Measurements from ENCODE around the gene KCTD18.

Gene KCTD18

GRCh38 chr2:200449149-200449548 is 60.7 kb downstream of the KCTD18 start:
- no peak for DNase-seq

GRCh38 chr2:200448455-200448854 is 61.4 kb downstream of the KCTD18 start:
- Histone ChIP-seq H3K4ac (ENCODE audit: low read depth, low read length) (no peak overlapping the region), H3K79me1 (ENCODE audit: low read length) (no peaks in the 10 kb centered on the region), H4K12ac (ENCODE audit: low read depth, low read length) (no peak overlapping the region), H3K9ac (ENCODE audit: low read length) (no peak overlapping the region), H2BK5ac (ENCODE audit: low read depth, low read length, poor library complexity) (no peak overlapping the region), H3K79me2 (ENCODE audit: control insufficient read depth, insufficient read depth, low read length, poor library complexity) (no peaks in the 10 kb centered on the region), H3K18ac (ENCODE audit: low read length) (no peak overlapping the region), H4K91ac (ENCODE audit: low read depth, low read length) (no peak overlapping the region), H2AFZ (ENCODE audit: insufficient read depth, low read length, poor library complexity) (no peak overlapping the region), H2AK5ac (ENCODE audit: low read length) (no peak overlapping the region), H3K4me1 (ENCODE audit: control insufficient read depth in 1 of 2, insufficient read depth in 2 of 2, low read length in 2 of 2) (peaks cover 1 to 3% of the 10 kb centered on the region in 2 experiments), H2BK12ac (ENCODE audit: low read length) (no peak overlapping the region), H2BK120ac (ENCODE audit: insufficient read depth, low read length, poor library complexity) (no peak overlapping the region), H4K8ac (ENCODE audit: low read depth, low read length) (no peak overlapping the region), H3K4me2 (ENCODE audit: low read length) (no peak overlapping the region), H3K14ac (ENCODE audit: low read length) (no peak overlapping the region), H3K9me3 (ENCODE audit: insufficient read depth, low read depth, low read length) (no peaks in the 10 kb centered on the region), H3K4me3 (ENCODE audit: low read depth, low read length) (no peak overlapping the region), H3K27ac (ENCODE audit: low read depth, low read length) (no peak overlapping the region), H3K23ac (ENCODE audit: low read length) (no peak overlapping the region), H3K27me3 (ENCODE audit: insufficient read depth, low read length) (no peaks in the 10 kb centered on the region), H3K36me3 (ENCODE audit: control insufficient read depth in 1 of 2, insufficient read depth in 2 of 2, low read length in 2 of 2) (peaks cover 23 to 38% of the 10 kb centered on the region in 2 experiments)
- no peak for DNase-seq

More at GRCh38 chr2:200449149-200449548, 60.7 kb downstream of the KCTD18 start:
- no peak overlapping the region for H3K27ac ChIP-seq (ENCODE audit: low read depth, low read length)
- H2BK5ac ChIP-seq (ENCODE audit: low read depth, low read length, poor library complexity), result no peak overlapping the region
- H3K36me3 ChIP-seq (ENCODE audit: control insufficient read depth in 1 of 2, insufficient read depth in 2 of 2, low read length in 2 of 2), result peaks cover 23 to 34% of the 10 kb centered on the region in 2 experiments
- no peak overlapping the region for H3K18ac ChIP-seq (ENCODE audit: low read length)
- no peak overlapping the region for H3K14ac ChIP-seq (ENCODE audit: low read length)
- WGBS (ENCODE audit: extremely low coverage, insufficient coverage, insufficient read length), result no CpG with 5 or more reads among the region's 4 CpGs
- no peak overlapping the region for H2BK120ac ChIP-seq (ENCODE audit: insufficient read depth, low read length, poor library complexity)
- H3K79me2 ChIP-seq (ENCODE audit: control insufficient read depth, insufficient read depth, low read length, poor library complexity), result no peaks in the 10 kb centered on the region
- no peak overlapping the region for H3K9ac ChIP-seq (ENCODE audit: low read length)
- no peak overlapping the region for H2AFZ ChIP-seq (ENCODE audit: insufficient read depth, low read length, poor library complexity)
- H3K4me1 ChIP-seq (ENCODE audit: control insufficient read depth in 1 of 2, insufficient read depth in 2 of 2, low read length in 2 of 2), result peaks cover 3% of the 10 kb centered on the region in 2 experiments
- no peak overlapping the region for H3K4ac ChIP-seq (ENCODE audit: low read depth, low read length)
- no peaks in the 10 kb centered on the region for H3K9me3 ChIP-seq (ENCODE audit: insufficient read depth, low read depth, low read length)
- H3K79me1 ChIP-seq (ENCODE audit: low read length), result no peaks in the 10 kb centered on the region
- no peak overlapping the region for H4K12ac ChIP-seq (ENCODE audit: low read depth, low read length)
- H3K4me2 ChIP-seq (ENCODE audit: low read length), result no peak overlapping the region
- H3K27me3 ChIP-seq (ENCODE audit: insufficient read depth, low read length), result no peaks in the 10 kb centered on the region
- no peak overlapping the region for H2AK5ac ChIP-seq (ENCODE audit: low read length)
- no peak overlapping the region for H4K8ac ChIP-seq (ENCODE audit: low read depth, low read length)
- no peak overlapping the region for H3K23ac ChIP-seq (ENCODE audit: low read length)
- H3K4me3 ChIP-seq (ENCODE audit: low read depth, low read length), result no peak overlapping the region
- H2BK12ac ChIP-seq (ENCODE audit: low read length), result no peak overlapping the region
- no peak overlapping the region for H4K91ac ChIP-seq (ENCODE audit: low read depth, low read length)

GRCh38 chr2:200447139-200447855 is 62.6 kb downstream of the KCTD18 start:
- Histone ChIP-seq H2BK12ac (ENCODE audit: low read length) (no peak overlapping the region), H3K36me3 (ENCODE audit: control insufficient read depth in 1 of 2, insufficient read depth in 2 of 2, low read length in 2 of 2) (peaks cover 23 to 36% of the 10 kb centered on the region in 2 experiments), H2BK5ac (ENCODE audit: low read depth, low read length, poor library complexity) (no peak overlapping the region), H3K4me2 (ENCODE audit: low read length) (no peak overlapping the region), H3K27ac (ENCODE audit: low read depth, low read length) (no peak overlapping the region), H3K79me2 (ENCODE audit: control insufficient read depth, insufficient read depth, low read length, poor library complexity) (no peaks in the 10 kb centered on the region), H3K4ac (ENCODE audit: low read depth, low read length) (no peak overlapping the region), H4K8ac (ENCODE audit: low read depth, low read length) (no peak overlapping the region), H2AFZ (ENCODE audit: insufficient read depth, low read length, poor library complexity) (no peak overlapping the region), H2BK120ac (ENCODE audit: insufficient read depth, low read length, poor library complexity) (no peak overlapping the region), H3K4me3 (ENCODE audit: low read depth, low read length) (no peak overlapping the region), H3K4me1 (ENCODE audit: control insufficient read depth in 1 of 2, insufficient read depth in 2 of 2, low read length in 2 of 2) (no peaks in the 10 kb centered on the region), H3K14ac (ENCODE audit: low read length) (no peak overlapping the region), H3K9me3 (ENCODE audit: insufficient read depth, low read depth, low read length) (no peaks in the 10 kb centered on the region), H3K18ac (ENCODE audit: low read length) (no peak overlapping the region), H4K91ac (ENCODE audit: low read depth, low read length) (no peak overlapping the region), H3K9ac (ENCODE audit: low read length) (no peak overlapping the region), H3K23ac (ENCODE audit: low read length) (no peak overlapping the region), H2AK5ac (ENCODE audit: low read length) (no peak overlapping the region), H4K12ac (ENCODE audit: low read depth, low read length) (no peak overlapping the region), H3K27me3 (ENCODE audit: insufficient read depth, low read length) (no peaks in the 10 kb centered on the region), H3K79me1 (ENCODE audit: low read length) (no peaks in the 10 kb centered on the region)
- no CpG with 5 or more reads among the region's 4 CpGs for WGBS (ENCODE audit: extremely low coverage, insufficient coverage, insufficient read length)
- DNase-seq, result no peak

GRCh38 chr2:200446612-200447011 is 63.3 kb downstream of the KCTD18 start:
- H2AK5ac ChIP-seq (ENCODE audit: low read length), result no peak overlapping the region
- no peaks in the 10 kb centered on the region for H3K79me1 ChIP-seq (ENCODE audit: low read length)
- no peak overlapping the region for H3K18ac ChIP-seq (ENCODE audit: low read length)
- no peak overlapping the region for H2BK12ac ChIP-seq (ENCODE audit: low read length)
- no peaks in the 10 kb centered on the region for H3K4me1 ChIP-seq (ENCODE audit: control insufficient read depth in 1 of 2, insufficient read depth in 2 of 2, low read length in 2 of 2)
- H3K14ac ChIP-seq (ENCODE audit: low read length), result no peak overlapping the region
- no peak overlapping the region for H3K4ac ChIP-seq (ENCODE audit: low read depth, low read length)
- H4K8ac ChIP-seq (ENCODE audit: low read depth, low read length), result no peak overlapping the region
- H3K79me2 ChIP-seq (ENCODE audit: control insufficient read depth, insufficient read depth, low read length, poor library complexity), result no peaks in the 10 kb centered on the region
- no peak overlapping the region for H2BK5ac ChIP-seq (ENCODE audit: low read depth, low read length, poor library complexity)
- no peaks in the 10 kb centered on the region for H3K27me3 ChIP-seq (ENCODE audit: insufficient read depth, low read length)
- H3K4me3 ChIP-seq (ENCODE audit: low read depth, low read length), result no peak overlapping the region
- no peak overlapping the region for H4K12ac ChIP-seq (ENCODE audit: low read depth, low read length)
- H3K9me3 ChIP-seq (ENCODE audit: insufficient read depth, low read depth, low read length), result no peaks in the 10 kb centered on the region
- H3K23ac ChIP-seq (ENCODE audit: low read length), result no peak overlapping the region
- H2BK120ac ChIP-seq (ENCODE audit: insufficient read depth, low read length, poor library complexity), result no peak overlapping the region
- peaks cover 23 to 37% of the 10 kb centered on the region in 2 experiments for H3K36me3 ChIP-seq (ENCODE audit: control insufficient read depth in 1 of 2, insufficient read depth in 2 of 2, low read length in 2 of 2)
- DNase-seq, result no peak
- H3K4me2 ChIP-seq (ENCODE audit: low read length), result no peak overlapping the region
- H2AFZ ChIP-seq (ENCODE audit: insufficient read depth, low read length, poor library complexity), result no peak overlapping the region
- no peak overlapping the region for H4K91ac ChIP-seq (ENCODE audit: low read depth, low read length)
- WGBS (ENCODE audit: extremely low coverage, insufficient coverage, insufficient read length), result no CpG with 5 or more reads among the region's 3 CpGs
- no peak overlapping the region for H3K27ac ChIP-seq (ENCODE audit: low read depth, low read length)
- no peak overlapping the region for H3K9ac ChIP-seq (ENCODE audit: low read length)

Measured in trophoblast cell (in vitro differentiated cells and primary cell).